ENCODE data around the gene PDS5A.
"Not testable (repeated sequence)": the region's sequence is repeated elsewhere in the genome, so short reads cannot be mapped to it uniquely, and the experiment has no call there.

PDS5A gene

GRCh38 chr4:39976945-39977488, 694 bp downstream of the PDS5A start:
- TF ChIP-seq CTCF (IDR thresholded peaks at IDR 0.05; ENCODE audit: borderline replicate concordance, insufficient read depth, low read depth, low read length) = no peak
- peak overlapping the region; percentile 92 for H3K4me3 ChIP-seq (ENCODE audit: low read depth, low read length)

GRCh38 chr4:39976141-39976944, 1.4 kb downstream of the PDS5A start:
- peak overlapping the region; percentile 92 for H3K4me3 ChIP-seq (ENCODE audit: low read depth, low read length)
- TF ChIP-seq CTCF (IDR thresholded peaks at IDR 0.05; ENCODE audit: borderline replicate concordance, insufficient read depth, low read depth, low read length) = peak; percentile 89

- no peak for TF ChIP-seq CTCF (IDR thresholded peaks at IDR 0.05; ENCODE audit: borderline replicate concordance, insufficient read depth, low read depth, low read length)
- no peak overlapping the region for H3K4me3 ChIP-seq (ENCODE audit: low read depth, low read length)
Measured at GRCh38 chr4:39975488-39976089, 2.1 kb downstream of the PDS5A start.

- H3K4me3 ChIP-seq (ENCODE audit: low read depth, low read length) = not testable (repeated sequence)
Measured at GRCh38 chr4:39973052-39973451, 4.7 kb downstream of the PDS5A start.

- no peak for TF ChIP-seq CTCF (IDR thresholded peaks at IDR 0.05; ENCODE audit: borderline replicate concordance, insufficient read depth, low read depth, low read length)
- H3K4me3 ChIP-seq (ENCODE audit: low read depth, low read length) = no peak overlapping the region
Measured at GRCh38 chr4:39970671-39971640, 6.8 kb downstream of the PDS5A start.

GRCh38 chr4:39963656-39964055, 14.1 kb downstream of the PDS5A start:
- TF ChIP-seq CTCF (IDR thresholded peaks at IDR 0.05; ENCODE audit: borderline replicate concordance, insufficient read depth, low read depth, low read length) = no peak
- H3K4me3 ChIP-seq (ENCODE audit: low read depth, low read length) = no peak overlapping the region

- no peak overlapping the region for H3K4me3 ChIP-seq (ENCODE audit: low read depth, low read length)
- TF ChIP-seq CTCF (IDR thresholded peaks at IDR 0.05; ENCODE audit: borderline replicate concordance, insufficient read depth, low read depth, low read length) = no peak
Measured at GRCh38 chr4:39961311-39961877, 16.3 kb downstream of the PDS5A start.
